ENCODE measurements around the gene IL17RC.

GRCh38 chr3:9935966-9936510 is 19.1 kb downstream of the IL17RC start:
- TF ChIP-seq, protein P1, sequence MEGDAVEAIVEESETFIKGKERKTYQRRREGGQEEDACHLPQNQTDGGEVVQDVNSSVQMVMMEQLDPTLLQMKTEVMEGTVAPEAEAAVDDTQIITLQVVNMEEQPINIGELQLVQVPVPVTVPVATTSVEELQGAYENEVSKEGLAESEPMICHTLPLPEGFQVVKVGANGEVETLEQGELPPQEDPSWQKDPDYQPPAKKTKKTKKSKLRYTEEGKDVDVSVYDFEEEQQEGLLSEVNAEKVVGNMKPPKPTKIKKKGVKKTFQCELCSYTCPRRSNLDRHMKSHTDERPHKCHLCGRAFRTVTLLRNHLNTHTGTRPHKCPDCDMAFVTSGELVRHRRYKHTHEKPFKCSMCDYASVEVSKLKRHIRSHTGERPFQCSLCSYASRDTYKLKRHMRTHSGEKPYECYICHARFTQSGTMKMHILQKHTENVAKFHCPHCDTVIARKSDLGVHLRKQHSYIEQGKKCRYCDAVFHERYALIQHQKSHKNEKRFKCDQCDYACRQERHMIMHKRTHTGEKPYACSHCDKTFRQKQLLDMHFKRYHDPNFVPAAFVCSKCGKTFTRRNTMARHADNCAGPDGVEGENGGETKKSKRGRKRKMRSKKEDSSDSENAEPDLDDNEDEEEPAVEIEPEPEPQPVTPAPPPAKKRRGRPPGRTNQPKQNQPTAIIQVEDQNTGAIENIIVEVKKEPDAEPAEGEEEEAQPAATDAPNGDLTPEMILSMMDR (IDR thresholded peaks at IDR 0.05; ENCODE audit: control extremely low read depth in 1 of 3, insufficient read depth in 1 of 3, low read depth in 1 of 3, low read length in 3 of 3), result no peak
- TF ChIP-seq HDAC2 (IDR thresholded peaks at IDR 0.05; ENCODE audit: borderline replicate concordance in 1 of 2, low read depth in 2 of 2, low read length in 2 of 2) (no peak), MAFK (IDR thresholded peaks at IDR 0.05; ENCODE audit: low read depth, low read length) (no peak), POLR2A (IDR thresholded peaks at IDR 0.05; ENCODE audit: control extremely low read depth in 1 of 2, low read depth in 2 of 2, low read length in 2 of 2) (no peak), RAD21 (IDR thresholded peaks at IDR 0.05 in 1 of 2, conservative IDR thresholded peaks at IDR 0.05 in 1 of 2; ENCODE audit: low read depth in 2 of 2, low read length in 2 of 2) (no peak), TCF12 (IDR thresholded peaks at IDR 0.05; ENCODE audit: low read depth, low read length) (no peak), JUN (IDR thresholded peaks at IDR 0.05; ENCODE audit: low read depth, low read length) (no peak)
